ENCODE results near the gene TJP1. TPM values are rescaled to one million over a fixed set of nuclear protein-coding genes. Genes with fewer than 3 reads are reported as not detected.
"Not testable (repeated sequence)": the region's sequence is repeated elsewhere in the genome, so short reads cannot be mapped to it uniquely, and the experiment has no call there.

TJP1 gene
- total and polyA plus RNA-seq, 5 donors from 2014 or later = 0.06 TPM; not detected in 4

DNA sequence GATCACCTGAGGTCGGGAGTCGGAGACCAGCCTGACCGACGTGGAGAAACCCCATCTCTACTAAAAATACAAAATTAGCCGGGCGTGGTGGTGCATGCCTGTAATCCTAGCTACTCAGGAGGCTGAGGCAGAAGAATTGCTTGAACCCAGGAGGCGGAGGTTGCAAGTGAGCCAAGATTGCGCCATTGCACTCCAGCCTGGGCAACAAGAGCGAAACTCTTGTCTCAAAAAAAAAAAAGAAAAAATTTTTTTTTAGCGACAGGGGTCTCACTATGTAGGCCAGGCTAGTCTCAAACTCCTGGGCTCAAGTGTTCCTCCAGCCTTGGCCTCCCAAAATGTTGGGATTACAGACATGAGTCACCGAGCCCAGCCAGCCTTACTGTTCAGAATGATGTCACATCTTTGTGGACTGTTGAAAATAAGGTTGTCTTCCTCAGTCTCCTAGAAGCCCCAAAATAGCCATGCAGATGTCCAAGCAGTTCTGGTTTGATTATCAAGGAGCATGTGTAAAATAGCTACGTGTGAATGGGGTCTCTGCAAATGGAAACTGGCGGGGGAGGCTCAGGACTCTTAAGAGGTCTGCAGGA, 145.8 kb downstream of the TJP1 start:
- H3K4me1 Mint-ChIP-seq; H3K4me1 ChIP-seq (ENCODE audit: control insufficient read depth, insufficient read depth, low read length, poor library complexity, severe bottlenecking); H3K27ac ChIP-seq (ENCODE audit: insufficient read depth, low read length, poor library complexity, severe bottlenecking); H3K4me3 Mint-ChIP-seq; H3K27ac Mint-ChIP-seq; H3K4me3 ChIP-seq (ENCODE audit: low read depth, low read length); ATAC-seq (ENCODE audit: low read depth in 2 of 2); H3K9me3 Mint-ChIP-seq; H3K36me3 ChIP-seq (ENCODE audit: control insufficient read depth, insufficient read depth, low read length); H3K36me3 Mint-ChIP-seq; H3K9me3 ChIP-seq (ENCODE audit: control insufficient read depth in 2 of 2, low read length in 2 of 2); H3K27me3 ChIP-seq (ENCODE audit: control insufficient read depth, insufficient read depth, low read length); DNase-seq: not testable (repeated sequence)
- peaks cover 15% of the 10 kb centered on the region for H3K27me3 Mint-ChIP-seq

GRCh38 chr15:29675791-29676301, 146.4 kb downstream of the TJP1 start:
- Histone ChIP-seq H3K4me1 (ENCODE audit: control insufficient read depth, insufficient read depth, low read length, poor library complexity, severe bottlenecking) (no peaks in the 10 kb centered on the region), H3K27ac (ENCODE audit: insufficient read depth, low read length, poor library complexity, severe bottlenecking) (no peak overlapping the region), H3K9me3 (ENCODE audit: control insufficient read depth in 2 of 2, low read length in 2 of 2) (no peaks in the 10 kb centered on the region), H3K27me3 (ENCODE audit: control insufficient read depth, insufficient read depth, low read length) (no peaks in the 10 kb centered on the region), H3K4me3 (ENCODE audit: low read depth, low read length) (no peak overlapping the region), H3K36me3 (ENCODE audit: control insufficient read depth, insufficient read depth, low read length) (no peaks in the 10 kb centered on the region)
- H3K9me3 Mint-ChIP-seq = peaks cover 0 to 3% (median 0%) of the 10 kb centered on the region in 7 donors
- H3K27ac Mint-ChIP-seq = no peak overlapping the region
- ATAC-seq (ENCODE audit: low read depth in 2 of 2) = no peak
- no peak for DNase-seq
- H3K36me3 Mint-ChIP-seq = no peaks in the 10 kb centered on the region
- H3K4me1 Mint-ChIP-seq = peaks cover 0 to 2% (median 0%) of the 10 kb centered on the region in 4 donors
- no peak overlapping the region for H3K4me3 Mint-ChIP-seq
- H3K27me3 Mint-ChIP-seq = peaks cover 15% of the 10 kb centered on the region

- no peak overlapping the region for H3K4me3 Mint-ChIP-seq
Observed at GRCh38 chr15:29674661-29675533, 147.4 kb downstream of the TJP1 start.

DNA sequence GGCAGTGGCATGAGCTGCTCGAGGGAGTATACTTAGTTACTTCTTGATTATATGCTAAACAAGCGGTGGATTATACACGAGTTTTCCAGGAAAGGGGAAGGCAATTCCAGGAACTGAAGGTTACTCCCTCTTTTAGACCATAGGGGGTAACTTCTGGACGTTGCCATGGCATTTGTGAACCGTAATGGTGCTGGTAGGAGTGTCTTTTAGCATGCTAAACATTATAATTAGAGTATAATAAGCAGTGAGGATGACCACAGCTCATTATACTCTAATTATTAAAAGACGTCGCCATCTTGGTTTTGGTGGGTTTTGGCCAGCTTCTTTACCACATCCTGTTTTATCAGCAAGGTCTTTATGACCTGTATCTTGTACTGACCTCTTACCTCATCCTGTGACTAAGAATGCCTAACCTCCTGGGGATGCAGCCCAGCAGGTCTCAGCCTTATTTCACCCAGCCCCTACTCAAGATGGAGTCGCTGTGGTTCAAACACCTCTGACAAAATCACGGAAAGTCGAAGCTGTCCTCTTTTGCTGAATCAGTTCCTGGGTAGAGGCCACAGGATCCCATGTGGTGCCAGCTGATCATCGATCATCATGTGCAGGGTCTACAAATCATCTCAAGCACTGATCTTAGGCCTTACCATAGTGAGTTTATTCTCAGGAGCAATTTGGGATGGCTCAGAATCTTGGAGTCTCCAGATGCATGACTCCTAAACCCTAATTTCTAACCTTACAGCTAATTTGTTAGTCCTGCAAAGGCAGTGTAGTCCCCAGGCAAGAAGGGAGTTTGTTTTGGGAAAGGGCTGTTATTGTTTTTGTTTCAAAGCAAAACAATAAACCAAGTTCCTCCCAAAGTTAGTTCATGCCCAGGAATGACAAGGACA, 149.1 kb downstream of the TJP1 start:
- H3K27me3 ChIP-seq (ENCODE audit: control insufficient read depth, insufficient read depth, low read length) = no peaks in the 10 kb centered on the region
- H3K9me3 ChIP-seq (ENCODE audit: control insufficient read depth in 2 of 2, low read length in 2 of 2) = no peaks in the 10 kb centered on the region
- peaks cover 21% of the 10 kb centered on the region for H3K27me3 Mint-ChIP-seq
- H3K27ac ChIP-seq (ENCODE audit: insufficient read depth, low read length, poor library complexity, severe bottlenecking) = no peak overlapping the region
- H3K4me1 ChIP-seq (ENCODE audit: control insufficient read depth, insufficient read depth, low read length, poor library complexity, severe bottlenecking) = no peaks in the 10 kb centered on the region
- no peaks in the 10 kb centered on the region for H3K36me3 ChIP-seq (ENCODE audit: control insufficient read depth, insufficient read depth, low read length)
- ATAC-seq (ENCODE audit: low read depth in 2 of 2) (no peak), DNase-seq (no peak)
- H3K4me3 Mint-ChIP-seq = no peak overlapping the region
- no peak overlapping the region for H3K4me3 ChIP-seq (ENCODE audit: low read depth, low read length)
- H3K9me3 Mint-ChIP-seq = peaks cover 0 to 3% (median 0%) of the 10 kb centered on the region in 7 donors
- peaks cover 0 to 2% (median 0%) of the 10 kb centered on the region in 4 donors for H3K4me1 Mint-ChIP-seq
- H3K27ac Mint-ChIP-seq = no peak overlapping the region
- no peaks in the 10 kb centered on the region for H3K36me3 Mint-ChIP-seq

More at GRCh38 chr15:29674661-29675533, 147.4 kb downstream of the TJP1 start:
- H3K27ac ChIP-seq (ENCODE audit: insufficient read depth, low read length, poor library complexity, severe bottlenecking) = no peak overlapping the region
- Mint-ChIP-seq H3K36me3 (no peaks in the 10 kb centered on the region), H3K9me3 (peaks cover 0 to 3% (median 0%) of the 10 kb centered on the region in 7 donors), H3K27me3 (peaks cover 21% of the 10 kb centered on the region), H3K4me1 (peaks cover 0 to 2% (median 0%) of the 10 kb centered on the region in 4 donors), H3K27ac (no peak overlapping the region)
- H3K27me3 ChIP-seq (ENCODE audit: control insufficient read depth, insufficient read depth, low read length) = no peaks in the 10 kb centered on the region
- no peaks in the 10 kb centered on the region for H3K36me3 ChIP-seq (ENCODE audit: control insufficient read depth, insufficient read depth, low read length)
- H3K4me1 ChIP-seq (ENCODE audit: control insufficient read depth, insufficient read depth, low read length, poor library complexity, severe bottlenecking) = no peaks in the 10 kb centered on the region
- DNase-seq (no peak), ATAC-seq (ENCODE audit: low read depth in 2 of 2) (no peak)
- no peak overlapping the region for H3K4me3 ChIP-seq (ENCODE audit: low read depth, low read length)
- H3K9me3 ChIP-seq (ENCODE audit: control insufficient read depth in 2 of 2, low read length in 2 of 2) = no peaks in the 10 kb centered on the region

GRCh38 chr15:29672446-29672845, 149.8 kb downstream of the TJP1 start:
- H3K4me1 ChIP-seq (ENCODE audit: control insufficient read depth, insufficient read depth, low read length, poor library complexity, severe bottlenecking) = no peaks in the 10 kb centered on the region
- H3K27me3 Mint-ChIP-seq = peaks cover 21% of the 10 kb centered on the region
- H3K27ac ChIP-seq (ENCODE audit: insufficient read depth, low read length, poor library complexity, severe bottlenecking) = no peak overlapping the region

DNA sequence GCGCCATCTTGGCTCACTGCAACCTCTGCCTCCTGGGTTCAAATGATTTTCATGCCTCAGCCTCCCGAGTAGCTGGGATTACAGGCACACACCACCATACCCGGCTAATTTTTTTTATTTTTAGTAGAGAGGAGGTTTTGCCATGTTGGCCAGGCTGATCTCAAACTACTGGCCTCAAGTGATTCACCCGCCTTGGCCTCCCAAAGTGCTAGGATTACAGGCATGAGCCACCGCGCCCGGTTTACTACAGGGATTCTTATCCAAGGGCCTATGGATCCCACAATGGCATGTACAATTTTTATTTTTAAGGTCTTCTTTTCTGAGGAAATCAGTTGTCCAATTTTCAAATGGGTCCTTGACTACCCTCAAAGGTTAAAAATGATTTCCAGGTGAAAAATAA, 150.2 kb downstream of the TJP1 start:
- H3K9me3 Mint-ChIP-seq; H3K4me1 Mint-ChIP-seq; H3K4me3 ChIP-seq (ENCODE audit: low read depth, low read length); H3K36me3 ChIP-seq (ENCODE audit: control insufficient read depth, insufficient read depth, low read length); H3K27ac Mint-ChIP-seq; H3K27me3 ChIP-seq (ENCODE audit: control insufficient read depth, insufficient read depth, low read length); H3K9me3 ChIP-seq (ENCODE audit: control insufficient read depth in 2 of 2, low read length in 2 of 2); H3K27ac ChIP-seq (ENCODE audit: insufficient read depth, low read length, poor library complexity, severe bottlenecking); ATAC-seq (ENCODE audit: low read depth in 2 of 2); H3K36me3 Mint-ChIP-seq; DNase-seq; H3K4me1 ChIP-seq (ENCODE audit: control insufficient read depth, insufficient read depth, low read length, poor library complexity, severe bottlenecking); H3K4me3 Mint-ChIP-seq: not testable (repeated sequence)
- peaks cover 21% of the 10 kb centered on the region for H3K27me3 Mint-ChIP-seq

More at GRCh38 chr15:29672446-29672845, 149.8 kb downstream of the TJP1 start:
- H3K36me3 Mint-ChIP-seq = no peaks in the 10 kb centered on the region
- DNase-seq = no peak
- no peak for ATAC-seq (ENCODE audit: low read depth in 2 of 2)
- Histone ChIP-seq H3K27me3 (ENCODE audit: control insufficient read depth, insufficient read depth, low read length) (no peaks in the 10 kb centered on the region), H3K36me3 (ENCODE audit: control insufficient read depth, insufficient read depth, low read length) (no peaks in the 10 kb centered on the region), H3K4me3 (ENCODE audit: low read depth, low read length) (no peak overlapping the region), H3K9me3 (ENCODE audit: control insufficient read depth in 2 of 2, low read length in 2 of 2) (no peaks in the 10 kb centered on the region)
- no peak overlapping the region for H3K27ac Mint-ChIP-seq
- no peak overlapping the region for H3K4me3 Mint-ChIP-seq
- peaks cover 0 to 2% (median 0%) of the 10 kb centered on the region in 4 donors for H3K4me1 Mint-ChIP-seq
- peaks cover 0 to 3% (median 0%) of the 10 kb centered on the region in 7 donors for H3K9me3 Mint-ChIP-seq

Measured in CD4-positive, CD25-positive, alpha-beta regulatory T cell (primary cell).